B cell (primary cell): ENCODE results near the gene TMEM107. TPM values are rescaled to one million over a fixed set of nuclear protein-coding genes. Genes with fewer than 3 reads are reported as not detected.

Experiments used
- ATAC-seq: fragments of 200-7000 bp; cut with Tn5 transposase; one replicate; pipeline ENCODE4 v1.10.0; 2021; ENCODE audit warnings: low read depth, mild to moderate bottlenecking, moderate number of reproducible peaks, moderate library complexity
- CTCF ChIA-PET: fragments of 350-600 bp; sonication (Branson Sonifier 250); formaldehyde crosslinking; loops from one replicate; lab custom pipeline; 2021; ENCODE audit warnings: antibody characterized with exemption, inconsistent platforms; lab: Charles Lee
- POLR2A ChIA-PET: fragments of 350-600 bp; sonication (Branson Sonifier 250); formaldehyde crosslinking; loops from one replicate; lab custom pipeline; 2021; ENCODE audit warnings: antibody characterized with exemption; lab: Charles Lee
- DNase-seq: peaks from one replicate; pipeline ENCODE4 v3.0.0; 2013
- H2AFZ ChIP-seq: 2 replicates; pipeline ENCODE4 v1.6.1; 2012; ENCODE audit warnings: mild to moderate bottlenecking, low read depth, low read length; ENCODE audit not compliant: insufficient read depth, poor library complexity, severe bottlenecking
- H3K27ac ChIP-seq, 2 donors: 1 replicate in 1 of 2; 2 replicates in 1 of 2; pipeline ENCODE4 v1.5.1; 2012 to 2013; ENCODE audit warnings: low read length in 2 of 2, mild to moderate bottlenecking in 2 of 2, moderate library complexity in 1 of 2
- H3K27me3 ChIP-seq, 4 experiments: fragments of 200-600 bp in 1 of 4; sonication (generic) in 1 of 4; replicated peaks in 1 of 4; 1 replicate in 2 of 4; 2 replicates in 2 of 4; pipeline versions ENCODE4 v1.6.1 to v1.7.0; 2013 to 2016; ENCODE audit warnings: low read length in 3 of 4, mild to moderate bottlenecking in 2 of 4, mixed read lengths in 1 of 4, moderate library complexity in 1 of 4; ENCODE audit not compliant: insufficient read depth in 4 of 4, control insufficient read depth in 3 of 4; ENCODE audit errors: control extremely low read depth in 1 of 4
- H3K36me3 ChIP-seq, 2 experiments: replicated peaks in 1 of 2; 1 replicate in 1 of 2; 2 replicates in 1 of 2; pipeline versions ENCODE4 v1.6.1 to v1.7.1; 2013; ENCODE audit warnings: low read length in 1 of 2; ENCODE audit not compliant: insufficient read depth in 2 of 2, control insufficient read depth in 1 of 2; ENCODE audit errors: control extremely low read depth in 1 of 2, extremely low read depth in 1 of 2
- H3K4me1 ChIP-seq, 2 donors: fragments of 200-600 bp in 1 of 2; sonication (generic) in 1 of 2; 1 replicate in 1 of 2; 2 replicates in 1 of 2; pipeline versions ENCODE4 v1.5.1 to v1.6.1; 2013 to 2017; ENCODE audit warnings: low read length in 2 of 2; ENCODE audit not compliant: control insufficient read depth in 2 of 2, insufficient read depth in 2 of 2
- H3K4me2 ChIP-seq: replicated peaks from 2 replicates; pipeline ENCODE3; 2012; ENCODE audit warnings: mild to moderate bottlenecking, low read depth, low read length; ENCODE audit not compliant: poor library complexity, severe bottlenecking
- H3K4me3 ChIP-seq, 5 experiments: fragments of 200-600 bp in 1 of 5; sonication (generic) in 1 of 5; 1 replicate in 3 of 5; 2 replicates in 2 of 5; pipeline versions ENCODE4 v1.5.1 to v1.7.0; 2011 to 2016; ENCODE audit warnings: low read length in 4 of 5, mild to moderate bottlenecking in 4 of 5, low read depth in 2 of 5, control low read depth in 1 of 5, moderate library complexity in 1 of 5; ENCODE audit not compliant: insufficient read depth in 1 of 5; ENCODE audit errors: control extremely low read depth in 1 of 5, extremely low read depth in 1 of 5
- H3K79me2 ChIP-seq: fragments of 200-600 bp; sonication (generic); one replicate; pipeline ENCODE4 v1.6.0; 2016; ENCODE audit warnings: low read length; ENCODE audit not compliant: control insufficient read depth, insufficient read depth
- H3K9ac ChIP-seq: fragments of 200-600 bp; sonication (generic); 2 replicates; pipeline ENCODE4 v1.6.1; 2017; ENCODE audit warnings: mild to moderate bottlenecking, low read length, moderate library complexity
- H3K9me3 ChIP-seq, 3 donors: one replicate each; pipeline versions ENCODE4 v1.6.1 to v1.7.1; 2013; ENCODE audit warnings: low read length in 2 of 3; ENCODE audit not compliant: control insufficient read depth in 2 of 3, insufficient read depth in 1 of 3; ENCODE audit errors: control extremely low read depth in 1 of 3
- H4K20me1 ChIP-seq: 2 replicates; pipeline ENCODE4 v1.6.0; 2012; ENCODE audit warnings: mild to moderate bottlenecking, low read length; ENCODE audit not compliant: insufficient read depth, control insufficient read depth, poor library complexity, severe bottlenecking
- H3K27ac Mint-ChIP-seq: one replicate; pipeline ENCODE4 v1.8.0; 2021; ENCODE audit warnings: mixed read lengths
- H3K27me3 Mint-ChIP-seq: one replicate; pipeline ENCODE4 v1.8.0; 2021; ENCODE audit warnings: mixed read lengths
- H3K4me1 Mint-ChIP-seq: one replicate; pipeline ENCODE4 v1.8.0; 2021; ENCODE audit warnings: mixed read lengths
- H3K4me3 Mint-ChIP-seq: one replicate; pipeline ENCODE4 v1.8.0; 2021; ENCODE audit warnings: mixed read lengths
- H3K9me3 Mint-ChIP-seq: one replicate; pipeline ENCODE4 v1.8.0; 2022; ENCODE audit warnings: mixed read lengths; ENCODE audit not compliant: insufficient read depth
- EZH2 ChIP-seq: IDR thresholded peaks from 2 replicates; pipeline ENCODE4 v1.6.1; 2012; ENCODE audit warnings: borderline replicate concordance, low read depth, mild to moderate bottlenecking, moderate library complexity, low read length; ENCODE audit not compliant: insufficient read depth, poor library complexity, severe bottlenecking
- WGBS: methylation state at CpG from one replicate; pipeline ENCODE4 v1.1.5; 2013; ENCODE audit warnings: missing lambda C conversion rate; ENCODE audit not compliant: insufficient coverage; 5-methylcytosine and 5-hydroxymethylcytosine counted together
- intact Hi-C: fragments of 100-400 bp; cut with micrococcal nuclease; formaldehyde crosslinking; loops from one replicate; pipeline ENCODE4 v1.10.0; 2022
- polyA plus RNA-seq: library from polyadenylated mRNA; depleted of rRNA; stranded (reverse); fragments of >200 nt; gene quantifications from 2 replicates; pipeline ENCODE4 v1.2.3, GENCODE V29; 2012
- total RNA-seq, 2 donors: library from RNA; stranded (reverse); fragments of 120-200 nt in 1 of 2; gene quantifications; 1 replicate in 1 of 2; 2 replicates in 1 of 2; pipeline versions ENCODE4 v1.2.3 to v1.2.4, GENCODE V29; 2013 to 2022
- TF ChIP-seq, protein P1 (sequence below): fragments of 200-600 bp; IDR thresholded peaks from one replicate; pipeline ENCODE4 v1.8.0; 2022; ENCODE audit warnings: antibody characterized with exemption, mild to moderate bottlenecking

The TMEM107 gene
- total and polyA plus RNA-seq, 2 donors (not counting 1 experiment from before 2014, with no cell fraction given): 13.3 to 30.3 TPM

DNA sequence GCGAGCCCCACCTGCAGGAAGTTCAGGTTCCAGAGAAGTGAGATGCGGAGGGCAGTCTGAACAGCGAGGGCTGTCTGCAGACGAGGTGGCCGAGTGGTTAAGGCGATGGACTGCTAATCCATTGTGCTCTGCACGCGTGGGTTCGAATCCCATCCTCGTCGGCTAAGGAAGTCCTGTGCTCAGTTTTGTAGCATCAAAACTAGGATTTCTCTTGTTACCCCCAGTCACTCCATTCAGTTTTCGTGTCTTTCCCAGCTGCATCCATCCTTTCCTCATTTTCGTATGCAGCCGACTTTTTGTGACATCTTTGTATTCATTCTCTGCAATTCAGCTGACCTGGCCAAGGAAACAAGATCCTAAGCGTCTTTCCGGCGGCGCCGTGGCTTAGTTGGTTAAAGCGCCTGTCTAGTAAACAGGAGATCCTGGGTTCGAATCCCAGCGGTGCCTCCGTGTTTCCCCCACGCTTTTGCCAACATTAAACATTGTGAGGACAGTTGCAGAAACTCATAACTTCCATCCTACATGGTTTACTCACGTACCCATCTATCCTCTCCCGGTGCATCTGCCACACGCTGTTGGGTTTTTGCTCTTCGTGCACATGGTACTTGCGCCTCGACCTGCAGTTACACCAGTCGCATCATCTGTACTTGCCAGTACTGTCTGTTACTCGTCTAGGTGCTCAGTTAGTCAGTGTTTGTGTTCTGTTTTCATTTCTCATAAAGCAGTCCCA is 10.8 kb upstream of the TMEM107 start:
- peak; percentile 95 for DNase-seq
- peaks cover 28 to 43% of the 10 kb centered on the region in 2 donors for H3K4me1 ChIP-seq
- no peaks in the 10 kb centered on the region for H3K9me3 ChIP-seq
- H4K20me1 ChIP-seq: peaks cover 17% of the 10 kb centered on the region
- CTCF ChIA-PET: interaction anchor here (0.7 to 7.6 kb wide), 21 partner anchors 10 to 114 kb away, joined by 3 to 86 read pairs (median 6); partner anchors contain the start of genes AURKB, CTC1, RANGRF and SLC25A35
- Mint-ChIP-seq H3K27me3 (no peaks in the 10 kb centered on the region), H3K4me1 (peaks cover 17% of the 10 kb centered on the region), H3K4me3 (no peak overlapping the region), H3K27ac (no peak overlapping the region), H3K9me3 (no peaks in the 10 kb centered on the region)
- H3K27ac ChIP-seq: peak overlapping the region; percentile 68 to 89
- peak overlapping the region; percentile 85 for H2AFZ ChIP-seq
- under 1% methylated on average over 25 of the region's 32 CpGs for WGBS
- intact Hi-C loops: loop anchor here (1.0 kb wide), 8 partner anchors 14 to 113 kb away; partner anchors contain the start of gene AURKB
- no peaks in the 10 kb centered on the region for H3K27me3 ChIP-seq
- H3K9ac ChIP-seq: peak overlapping the region; percentile 97
- TF ChIP-seq EZH2: no peak
- TF ChIP-seq, protein P1, sequence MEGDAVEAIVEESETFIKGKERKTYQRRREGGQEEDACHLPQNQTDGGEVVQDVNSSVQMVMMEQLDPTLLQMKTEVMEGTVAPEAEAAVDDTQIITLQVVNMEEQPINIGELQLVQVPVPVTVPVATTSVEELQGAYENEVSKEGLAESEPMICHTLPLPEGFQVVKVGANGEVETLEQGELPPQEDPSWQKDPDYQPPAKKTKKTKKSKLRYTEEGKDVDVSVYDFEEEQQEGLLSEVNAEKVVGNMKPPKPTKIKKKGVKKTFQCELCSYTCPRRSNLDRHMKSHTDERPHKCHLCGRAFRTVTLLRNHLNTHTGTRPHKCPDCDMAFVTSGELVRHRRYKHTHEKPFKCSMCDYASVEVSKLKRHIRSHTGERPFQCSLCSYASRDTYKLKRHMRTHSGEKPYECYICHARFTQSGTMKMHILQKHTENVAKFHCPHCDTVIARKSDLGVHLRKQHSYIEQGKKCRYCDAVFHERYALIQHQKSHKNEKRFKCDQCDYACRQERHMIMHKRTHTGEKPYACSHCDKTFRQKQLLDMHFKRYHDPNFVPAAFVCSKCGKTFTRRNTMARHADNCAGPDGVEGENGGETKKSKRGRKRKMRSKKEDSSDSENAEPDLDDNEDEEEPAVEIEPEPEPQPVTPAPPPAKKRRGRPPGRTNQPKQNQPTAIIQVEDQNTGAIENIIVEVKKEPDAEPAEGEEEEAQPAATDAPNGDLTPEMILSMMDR: peak; percentile 39
- H3K4me2 ChIP-seq: peak overlapping the region; percentile 92
- H3K79me2 ChIP-seq: no peaks in the 10 kb centered on the region
- no peaks in the 10 kb centered on the region for H3K36me3 ChIP-seq
- peak overlapping the region; percentile 68 to 87 (median 85) for H3K4me3 ChIP-seq
- ATAC-seq: peak; percentile 36
- POLR2A ChIA-PET: interaction anchor here (0.9 to 7.8 kb wide), 11 partner anchors 10 to 102 kb away, joined by 3 to 118 read pairs (median 9); partner anchors contain the start of genes CTC1, PFAS and RANGRF

GRCh38 chr17:8186446-8186786 is 10.2 kb upstream of the TMEM107 start:
- peak overlapping the region; percentile 92 for H3K4me2 ChIP-seq
- H3K9ac ChIP-seq: peak overlapping the region; percentile 97
- no peak overlapping the region for H3K27ac Mint-ChIP-seq
- no peaks in the 10 kb centered on the region for H3K27me3 Mint-ChIP-seq
- H3K27me3 ChIP-seq: no peaks in the 10 kb centered on the region
- H3K9me3 ChIP-seq: no peaks in the 10 kb centered on the region
- H3K4me3 ChIP-seq: peak overlapping the region; percentile 68 to 87 (median 85)
- POLR2A ChIA-PET: interaction anchor here (0.9 to 7.8 kb wide), 11 partner anchors 10 to 102 kb away, joined by 3 to 118 read pairs (median 5); partner anchors contain the start of genes CTC1, PFAS and RANGRF
- H2AFZ ChIP-seq: peak overlapping the region; percentile 85
- H3K4me1 ChIP-seq: peaks cover 23 to 39% of the 10 kb centered on the region in 2 donors
- DNase-seq (no peak), ATAC-seq (no peak)
- peak overlapping the region; percentile 68 to 89 for H3K27ac ChIP-seq
- H3K79me2 ChIP-seq: no peaks in the 10 kb centered on the region
- H3K4me1 Mint-ChIP-seq: peaks cover 20% of the 10 kb centered on the region
- H3K4me3 Mint-ChIP-seq: no peak overlapping the region
- CTCF ChIA-PET: interaction anchor here (0.8 to 7.6 kb wide), 16 partner anchors 9 to 114 kb away, joined by 3 to 86 read pairs (median 6); partner anchors contain the start of genes AURKB and CTC1
- intact Hi-C loops: loop anchor here (1.0 kb wide), 2 partner anchors 13 to 48 kb away; no protein-coding TSS in a partner anchor
- TF ChIP-seq, protein P1: no peak
- no peak for TF ChIP-seq EZH2
- H3K9me3 Mint-ChIP-seq: no peaks in the 10 kb centered on the region
- under 1% methylated on average over 23 of the region's 23 CpGs for WGBS
- peaks cover 17% of the 10 kb centered on the region for H4K20me1 ChIP-seq
- H3K36me3 ChIP-seq: no peaks in the 10 kb centered on the region
